K562 (cell line): Measurements from ENCODE around the gene RSBN1L. TPM values are rescaled to one million over a fixed set of nuclear protein-coding genes. Genes with fewer than 3 reads are reported as not detected.

Experiments used
- ATAC-seq: fragments of 200-7000 bp; cut with Tn5 transposase; 3 replicates; pipeline ENCODE4 v1.9.1; 2020; ENCODE audit warnings: moderate library complexity
- BruUV-seq: library from RNA; stranded (reverse); fragments of 400-500 nt; replicated peaks from 2 replicates; lab custom pipeline; 2021; lab: Mats Ljungman, UMichigan
- CTCF ChIA-PET: fragments of 300-600 bp; formaldehyde crosslinking; extraction: SDS; loops from one replicate; lab custom pipeline; 2021; ENCODE audit warnings: low intra/inter-chr PET ratio; lab: Yijun Ruan, JAX
- POLR2A ChIA-PET: fragments of 300-600, 350-650 bp; sonication (Branson Sonifier 250); formaldehyde crosslinking; extraction: SDS; loops from one replicate; lab custom pipeline; 2021; ENCODE audit warnings: antibody characterized with exemption, inconsistent platforms; lab: Yijun Ruan, JAX
- DNase-seq, 4 experiments: peaks; one replicate each; pipeline versions ENCODE4 v3.0.0 to v3.0.0-alpha.2; 2011 to 2018; ENCODE audit warnings: low spot score in 3 of 4, mixed read lengths in 3 of 4; ENCODE audit errors: extremely low read depth in 1 of 4
- FAIRE-seq: peaks from 2 replicates; lab custom pipeline; 2011; peaks lifted over from hg19 to GRCh38; lab: Jason Lieb, UNC
- H2AFZ ChIP-seq: 2 replicates; pipeline ENCODE4 v1.6.0; 2011; ENCODE audit warnings: low read depth, low read length, control low read depth, inconsistent platforms
- H3K27ac ChIP-seq: fragments of 200-600 bp; 3 replicates; pipeline ENCODE4 v1.8.0; 2011; ENCODE audit warnings: low read depth, mild to moderate bottlenecking, control low read depth, inconsistent platforms, low read length, moderate library complexity, mixed read lengths; ENCODE audit errors: extremely low read depth
- H3K27me3 ChIP-seq, 2 experiments: fragments of 300-600 bp in 1 of 2; 2 replicates in 1 of 2; 3 replicates in 1 of 2; pipeline versions ENCODE4 v1.6.0 to v1.8.0; 2011; ENCODE audit warnings: inconsistent platforms in 2 of 2, low read length in 2 of 2, mild to moderate bottlenecking in 1 of 2, mixed read lengths in 1 of 2, moderate library complexity in 1 of 2; ENCODE audit not compliant: control insufficient read depth in 2 of 2, insufficient read depth in 2 of 2
- H3K36me3 ChIP-seq: fragments of 300-600 bp; 3 replicates; pipeline ENCODE4 v1.8.0; 2011; ENCODE audit warnings: mild to moderate bottlenecking, low read length, inconsistent platforms; ENCODE audit not compliant: control insufficient read depth, insufficient read depth
- H3K4me1 ChIP-seq, 2 experiments: fragments of 200-600 bp in 1 of 2; replicated peaks in 1 of 2; 2 replicates in 1 of 2; 3 replicates in 1 of 2; pipeline versions ENCODE4 v1.5.1 to v1.8.0; 2011; ENCODE audit warnings: inconsistent platforms in 2 of 2, low read length in 2 of 2, mild to moderate bottlenecking in 1 of 2, mixed read lengths in 1 of 2, moderate library complexity in 1 of 2; ENCODE audit not compliant: control insufficient read depth in 2 of 2, insufficient read depth in 2 of 2
- H3K4me2 ChIP-seq: 2 replicates; pipeline ENCODE4 v1.6.1; 2011; ENCODE audit warnings: low read length, control low read depth, inconsistent platforms, mixed read lengths; ENCODE audit not compliant: insufficient read depth
- H3K4me3 ChIP-seq: fragments of 200-600 bp; sonication (generic), shearing (Covaris generic); 2 replicates; pipeline ENCODE4 v1.5.1; 2016; ENCODE audit warnings: control low read depth, inconsistent platforms
- H3K79me2 ChIP-seq: fragments of 200-600 bp; 3 replicates; pipeline ENCODE4 v1.8.0; 2011; ENCODE audit warnings: low read length, inconsistent platforms; ENCODE audit not compliant: control insufficient read depth, insufficient read depth
- H3K9ac ChIP-seq, 2 experiments: 2 replicates each; pipeline versions ENCODE4 v1.6.0 to v1.6.1; 2011; ENCODE audit warnings: low read depth in 2 of 2, low read length in 2 of 2, control low read depth in 1 of 2, inconsistent platforms in 1 of 2, mild to moderate bottlenecking in 1 of 2, mixed read lengths in 1 of 2; ENCODE audit not compliant: insufficient read depth in 1 of 2
- H3K9me1 ChIP-seq: one replicate; pipeline ENCODE4 v1.6.0; 2011; ENCODE audit warnings: inconsistent platforms, mild to moderate bottlenecking, low read length, moderate library complexity; ENCODE audit not compliant: control insufficient read depth, insufficient read depth
- H3K9me3 ChIP-seq: replicated peaks from 2 replicates; pipeline ENCODE4 v1.5.1; 2011; ENCODE audit warnings: low read depth, low read length, inconsistent platforms; ENCODE audit not compliant: control insufficient read depth, insufficient read depth
- H4K20me1 ChIP-seq: replicated peaks from 2 replicates; pipeline ENCODE4 v1.6.1; 2011; ENCODE audit warnings: low read length, inconsistent platforms, mixed read lengths; ENCODE audit not compliant: control insufficient read depth, insufficient read depth
- MLLT1 ChIP-seq, 2 experiments: fragments of 450-650 bp; IDR thresholded peaks; 2 replicates each; pipeline ENCODE4 v1.6.1; 2016
- MYNN ChIP-seq, 2 experiments: sonication (generic); formaldehyde crosslinking in 1 of 2; IDR thresholded peaks; 2 replicates each; pipeline versions ENCODE4 v1.5.0 to v1.6.1; 2016 to 2020; ENCODE audit warnings: antibody characterized with exemption in 1 of 2, missing genetic modification reagents in 1 of 2
- PATZ1 ChIP-seq: fragments of 250-450 bp; sonication (Bioruptor Pico); IDR thresholded peaks from 2 replicates; pipeline ENCODE4 v1.5.0; 2020; ENCODE audit warnings: mild to moderate bottlenecking, borderline replicate concordance
- PREB ChIP-seq: sonication (generic); formaldehyde crosslinking; IDR thresholded peaks from 2 replicates; pipeline ENCODE4 v1.8.1; 2023; ENCODE audit warnings: mild to moderate bottlenecking, missing genetic modification reagents
- SIX5 ChIP-seq, 2 experiments: IDR thresholded peaks; 2 replicates each; pipeline ENCODE4 v1.6.1; 2011; ENCODE audit warnings: low read length in 2 of 2, borderline replicate concordance in 1 of 2, low read depth in 1 of 2, mild to moderate bottlenecking in 1 of 2, moderate library complexity in 1 of 2; ENCODE audit not compliant: insufficient read depth in 1 of 2
- ZBTB1 ChIP-seq: sonication (generic); formaldehyde crosslinking; IDR thresholded peaks from 2 replicates; pipeline ENCODE4 v1.8.1; 2023; ENCODE audit warnings: missing genetic modification reagents, low read depth, mild to moderate bottlenecking, borderline replicate concordance
- ZNF584 ChIP-seq: fragments of 200-800 bp; sonication (Bioruptor generic); IDR thresholded peaks from 2 replicates; pipeline ENCODE4 v1.6.1; 2016; ENCODE audit warnings: low read depth, mild to moderate bottlenecking, missing genetic modification characterization, missing compliant biosample characterization
- WGBS: fragments of 100-300 bp; shearing (Covaris generic); methylation state at CpG from one replicate; pipeline ENCODE4 v1.1.6; 2016; ENCODE audit warnings: low coverage, mixed read lengths; ENCODE audit not compliant: insufficient coverage; ENCODE audit errors: missing lambda C conversion rate; 5-methylcytosine and 5-hydroxymethylcytosine counted together
- in situ Hi-C: fragments of 300-500 bp; cut with MboI; formaldehyde crosslinking; loops from 4 replicates; pipeline ENCODE4 v1.15.0; 2018; ENCODE audit warnings: inconsistent platforms, mixed read lengths
- intact Hi-C: fragments of 100-400 bp; cut with micrococcal nuclease; formaldehyde crosslinking; loops from 2 replicates; pipeline ENCODE4 v1.14.2; 2022
- polyA plus RNA-seq, 8 experiments: library from polyadenylated mRNA; depleted of rRNA in 4 of 8; stranded (reverse) in 5 of 8; unstranded in 3 of 8; fragments of >200 nt; fragmentation: Nextera tagmentation in 2 of 8; fragmentation: Illumina TruSeq in 1 of 8; extraction: Ambion mirVana in 2 of 8; extraction: Trizol in 1 of 8; gene quantifications; 2 replicates each; pipeline versions ENCODE4 v1.2.1 to v1.2.3, GENCODE V29; 2011 to 2014; ENCODE audit warnings: inconsistent platforms in 1 of 8, missing spikeins in 1 of 8
- total RNA-seq, 7 experiments: library from RNA; depleted of rRNA in 6 of 7; stranded (reverse); fragments of >200 nt in 6 of 7; fragmentation: Illumina TruSeq in 2 of 7; extraction: Trizol in 2 of 7; gene quantifications; 2 replicates each; pipeline versions ENCODE4 v1.2.1 to v1.2.3, GENCODE V29; 2011 to 2021; ENCODE audit warnings: low replicate concordance in 1 of 7

Gene RSBN1L
- total and polyA plus RNA-seq, 9 of the 15 experiments (the other 6 are each of a cell fraction or from before 2014, with no cell fraction given), result 6.2 to 35.2 (median 20.1) TPM

GRCh38 chr7:77684030-77684429, 12.2 kb upstream of the RSBN1L start:
- no peaks in the 10 kb centered on the region for H3K4me1 ChIP-seq
- WGBS, result 91% methylated on average over 9 of the region's 9 CpGs
- no peak overlapping the region for H3K27ac ChIP-seq
- H2AFZ ChIP-seq, result no peak overlapping the region
- no peaks in the 10 kb centered on the region for H3K27me3 ChIP-seq
- H4K20me1 ChIP-seq, result no peaks in the 10 kb centered on the region
- no peak overlapping the region for H3K9ac ChIP-seq
- no peak overlapping the region for H3K4me2 ChIP-seq
- CTCF ChIA-PET, result no interaction called here
- FAIRE-seq, result no peak
- no peaks in the 10 kb centered on the region for H3K9me3 ChIP-seq
- no peak for DNase-seq
- POLR2A ChIA-PET, result interaction anchor here (0.9 to 1.2 kb wide), 2 partner anchors 9 to 12 kb away, joined by 3 to 4 read pairs; partner anchors contain the start of gene RSBN1L
- H3K9me1 ChIP-seq, result no peaks in the 10 kb centered on the region
- in situ Hi-C loops, result no loop called here
- peaks cover 25% of the 10 kb centered on the region for H3K79me2 ChIP-seq
- intact Hi-C loops, result no loop called here
- BruUV-seq, result no TSS peak
- no peak for ATAC-seq
- TF ChIP-seq PREB (CRISPR knock-in tag) (no peak), ZNF584 (CRISPR knock-in tag) (no peak), ZBTB1 (CRISPR knock-in tag) (no peak), MLLT1 (IDR thresholded peaks at IDR 0.05) (no peak), PATZ1 (CRISPR knock-in tag) (no peak), MYNN (IDR thresholded peaks at IDR 0.05) (no peak), MYNN (CRISPR knock-in tag; IDR thresholded peaks at IDR 0.05) (no peak), SIX5 (IDR thresholded peaks at IDR 0.05; ENCODE audit: borderline replicate concordance in 1 of 2, insufficient read depth in 1 of 2, low read depth in 1 of 2, low read length in 2 of 2) (no peak)
- H3K36me3 ChIP-seq, result peaks cover 68% of the 10 kb centered on the region
- no peak overlapping the region for H3K4me3 ChIP-seq
